GM19238 (cell line): Measurements from ENCODE around the gene HSD3B7.
"Not testable (repeated sequence)": the region's sequence is repeated elsewhere in the genome, so short reads cannot be mapped to it uniquely, and the experiment has no call there.

ENCODE experiments used
- DNase-seq: peaks from one replicate; pipeline ENCODE4 v3.0.0; 2011; ENCODE audit warnings: low spot score; ENCODE audit not compliant: insufficient read length

Gene HSD3B7

GRCh38 chr16:31000671-31001382 is 15.8 kb downstream of the HSD3B7 start:
- no peak for DNase-seq

GRCh38 chr16:31001507-31002249 is 16.7 kb downstream of the HSD3B7 start:
- no peak for DNase-seq

GRCh38 chr16:31002250-31002700 is 17.3 kb downstream of the HSD3B7 start:
- no peak for DNase-seq

GRCh38 chr16:31002862-31003341 is 17.9 kb downstream of the HSD3B7 start:
- DNase-seq, result no peak

- DNase-seq, result no peak
These were observed 18.7 kb downstream of the HSD3B7 start for GRCh38 chr16:31003744-31004143.

GRCh38 chr16:31004658-31005057 is 19.7 kb downstream of the HSD3B7 start:
- no peak for DNase-seq

GRCh38 chr16:31005350-31006085 is 20.5 kb downstream of the HSD3B7 start:
- DNase-seq, result no peak

- DNase-seq, result no peak
These were observed 21.0 kb downstream of the HSD3B7 start for GRCh38 chr16:31006086-31006385.

- DNase-seq, result no peak
These were observed 21.6 kb downstream of the HSD3B7 start for GRCh38 chr16:31006589-31006988.

GRCh38 chr16:31007684-31008083 is 22.7 kb downstream of the HSD3B7 start:
- no peak for DNase-seq

GRCh38 chr16:31008149-31008548 is 23.1 kb downstream of the HSD3B7 start:
- no peak for DNase-seq

- no peak for DNase-seq
These were observed 23.5 kb downstream of the HSD3B7 start for GRCh38 chr16:31008551-31008950.

GRCh38 chr16:31009120-31009519 is 24.1 kb downstream of the HSD3B7 start:
- DNase-seq, result no peak

GRCh38 chr16:31009894-31010584 is 25.0 kb downstream of the HSD3B7 start:
- no peak for DNase-seq

GRCh38 chr16:31010585-31011325 is 25.7 kb downstream of the HSD3B7 start, which contains the start of gene STX1B:
STX1B (minus strand) TSS chr16:31010638; CDS start chr16:31010396, 242 bp downstream.
- DNase-seq, result no peak

GRCh38 chr16:31011815-31012214 is 26.8 kb downstream of the HSD3B7 start:
- DNase-seq, result not testable (repeated sequence)

- not testable (repeated sequence) for DNase-seq
These were observed 28.3 kb downstream of the HSD3B7 start for GRCh38 chr16:31013292-31013691.

GRCh38 chr16:31016018-31016417 is 31.0 kb downstream of the HSD3B7 start:
- DNase-seq, result no peak

GRCh38 chr16:31017756-31018155 is 32.7 kb downstream of the HSD3B7 start:
- not testable (repeated sequence) for DNase-seq

- DNase-seq, result no peak
These were observed 35.5 kb downstream of the HSD3B7 start for GRCh38 chr16:31020536-31020935.
